ENCODE data around the gene GNAS-AS1. TPM values are rescaled to one million over a fixed set of nuclear protein-coding genes. Genes with fewer than 3 reads are reported as not detected.

Gene GNAS-AS1
- total RNA-seq, 1 donor from 2014 or later, result 0.97 TPM

GRCh38 chr20:58818586-58819285 lies 32.0 kb downstream of the GNAS-AS1 start:
- H3K27me3 ChIP-seq (ENCODE audit: low read depth), result no peaks in the 10 kb centered on the region
- DNase-seq (no peak), ATAC-seq (peak in 1 of 2 donors; percentile 18)
- no peaks in the 10 kb centered on the region for H3K9me3 ChIP-seq
- intact Hi-C loops (cut with DNase I), result no loop called here
- no peak overlapping the region for H3K4me3 ChIP-seq
- no peaks in the 10 kb centered on the region for H3K4me1 ChIP-seq
- H3K36me3 ChIP-seq, result no peaks in the 10 kb centered on the region
- no peak for TF ChIP-seq CTCF (IDR thresholded peaks at IDR 0.05)
- no peak overlapping the region for H3K27ac ChIP-seq

DNA sequence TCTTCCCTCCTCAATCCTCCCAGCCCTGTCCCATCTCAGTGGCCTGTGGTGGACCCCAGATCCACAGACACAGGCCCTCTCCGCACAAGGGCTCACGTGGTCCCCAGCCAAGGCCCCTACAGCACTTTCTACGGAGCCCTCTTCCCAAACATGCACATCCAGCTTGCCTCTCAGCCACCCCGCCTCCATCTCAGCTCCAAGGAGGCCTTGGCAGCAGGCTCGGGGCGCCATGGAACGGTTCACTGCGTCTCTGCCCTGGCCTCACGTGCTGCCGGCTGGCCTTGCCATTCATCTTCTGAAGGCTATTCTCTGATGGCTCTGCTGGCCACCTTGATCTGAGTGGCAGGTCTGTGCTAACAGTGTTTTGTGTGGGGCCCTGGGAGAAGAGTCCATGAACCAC lies 33.0 kb downstream of the GNAS-AS1 start:
- H3K9me3 ChIP-seq, result no peaks in the 10 kb centered on the region
- no peak for TF ChIP-seq CTCF (IDR thresholded peaks at IDR 0.05)
- intact Hi-C loops (cut with DNase I), result no loop called here
- no peaks in the 10 kb centered on the region for H3K4me1 ChIP-seq
- ATAC-seq, result no peak
- H3K27me3 ChIP-seq (ENCODE audit: low read depth), result no peaks in the 10 kb centered on the region
- H3K27ac ChIP-seq, result no peak overlapping the region
- no peak for DNase-seq
- no peaks in the 10 kb centered on the region for H3K36me3 ChIP-seq
- H3K4me3 ChIP-seq, result no peak overlapping the region

- no peak overlapping the region for H3K27ac ChIP-seq
- H3K4me3 ChIP-seq, result no peak overlapping the region
- H3K27me3 ChIP-seq (ENCODE audit: low read depth), result no peaks in the 10 kb centered on the region
- no peak for ATAC-seq
- intact Hi-C loops (cut with DNase I), result no loop called here
- no peaks in the 10 kb centered on the region for H3K9me3 ChIP-seq
- no peak for TF ChIP-seq CTCF (IDR thresholded peaks at IDR 0.05)
- H3K36me3 ChIP-seq, result no peaks in the 10 kb centered on the region
- H3K4me1 ChIP-seq, result no peaks in the 10 kb centered on the region
- no peak for DNase-seq
Measured at GRCh38 chr20:58816957-58817651, 33.6 kb downstream of the GNAS-AS1 start.

DNA sequence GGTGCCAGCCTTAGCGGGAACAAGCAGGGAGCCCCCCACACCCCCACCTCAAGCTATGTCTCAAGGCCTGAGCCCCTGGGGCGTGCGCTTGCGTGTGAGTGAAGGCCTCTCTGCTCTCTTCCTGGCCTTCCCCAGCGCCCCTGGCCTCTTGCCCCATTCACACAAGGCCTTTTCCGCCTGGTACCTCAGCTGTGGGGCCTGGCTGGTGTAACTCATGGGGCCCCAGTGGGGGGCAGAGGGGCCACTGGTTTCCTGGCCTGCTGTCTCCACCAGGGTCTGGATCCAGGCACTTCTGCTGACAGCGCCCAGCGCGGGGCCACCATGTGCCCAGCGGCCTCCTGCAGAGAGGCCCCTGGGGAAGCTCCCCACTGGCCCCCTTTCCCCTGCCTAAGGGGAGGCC lies 34.7 kb downstream of the GNAS-AS1 start:
- Histone ChIP-seq H3K4me3 (no peak overlapping the region), H3K9me3 (no peaks in the 10 kb centered on the region), H3K27me3 (ENCODE audit: low read depth) (no peaks in the 10 kb centered on the region), H3K4me1 (no peaks in the 10 kb centered on the region), H3K36me3 (no peaks in the 10 kb centered on the region), H3K27ac (no peak overlapping the region)
- intact Hi-C loops (cut with DNase I), result no loop called here
- no peak for ATAC-seq
- no peak for DNase-seq
- no peak for TF ChIP-seq CTCF (IDR thresholded peaks at IDR 0.05)

DNA sequence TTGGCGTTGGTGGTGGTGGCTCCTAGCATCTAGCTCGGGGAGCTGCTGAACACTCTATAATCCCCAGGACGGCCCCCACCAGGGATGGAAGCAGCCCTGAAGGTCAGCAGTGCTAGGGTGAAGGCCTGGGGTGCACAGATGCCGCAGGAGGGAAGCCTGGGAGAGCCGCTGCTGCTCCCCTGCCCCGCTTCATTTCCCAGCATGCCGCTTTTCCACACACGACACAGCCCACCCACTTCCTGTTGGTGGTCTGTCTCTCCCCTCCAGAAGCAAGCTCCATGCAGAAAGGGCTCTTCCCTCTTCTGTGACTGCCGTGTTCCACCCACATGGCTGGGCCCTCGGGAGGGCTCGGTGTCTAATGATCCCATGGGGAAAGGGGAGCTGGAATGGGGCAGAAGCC lies 35.3 kb downstream of the GNAS-AS1 start:
- no peak overlapping the region for H3K4me3 ChIP-seq
- no peak for DNase-seq
- H3K4me1 ChIP-seq, result no peaks in the 10 kb centered on the region
- H3K36me3 ChIP-seq, result no peaks in the 10 kb centered on the region
- no peak overlapping the region for H3K27ac ChIP-seq
- intact Hi-C loops (cut with DNase I), result no loop called here
- ATAC-seq, result no peak
- TF ChIP-seq CTCF (IDR thresholded peaks at IDR 0.05), result no peak
- no peaks in the 10 kb centered on the region for H3K9me3 ChIP-seq
- H3K27me3 ChIP-seq (ENCODE audit: low read depth), result peaks cover 3% of the 10 kb centered on the region
